Activated CD4-positive, alpha-beta T cell treated with anti-CD3 and anti-CD28 coated beads for 36 hours (primary cell): ENCODE data around the gene DNTTIP2. TPM values are rescaled to one million over a fixed set of nuclear protein-coding genes. Genes with fewer than 3 reads are reported as not detected.
"Not testable (repeated sequence)": the region's sequence is repeated elsewhere in the genome, so short reads cannot be mapped to it uniquely, and the experiment has no call there.

Source experiments
- ATAC-seq: fragments of 200-7000 bp; cut with Tn5 transposase; one replicate; pipeline ENCODE4 v1.10.0; 2021; ENCODE audit warnings: mild to moderate bottlenecking, moderate library complexity
- CTCF ChIA-PET: fragments of 350-600 bp; sonication (Branson Sonifier 250); formaldehyde crosslinking; loops from one replicate; lab custom pipeline; 2021; ENCODE audit warnings: antibody characterized with exemption; lab: Charles Lee
- POLR2A ChIA-PET: fragments of 350-600 bp; sonication (Branson Sonifier 250); formaldehyde crosslinking; loops from one replicate; lab custom pipeline; 2021; ENCODE audit warnings: antibody characterized with exemption, inconsistent platforms; lab: Charles Lee
- DNase-seq: peaks from one replicate; pipeline ENCODE4 v3.0.0-alpha.2; 2020
- H3K27ac Mint-ChIP-seq: one replicate; pipeline ENCODE4 v1.8.0; 2021; ENCODE audit warnings: mixed read lengths
- H3K27me3 Mint-ChIP-seq: one replicate; pipeline ENCODE4 v1.8.0; 2021; ENCODE audit warnings: mixed read lengths
- H3K36me3 Mint-ChIP-seq: one replicate; pipeline ENCODE4 v1.8.0; 2021; ENCODE audit warnings: low read depth, mixed read lengths
- H3K4me1 Mint-ChIP-seq: one replicate; pipeline ENCODE4 v1.8.0; 2021; ENCODE audit warnings: mixed read lengths
- H3K4me3 Mint-ChIP-seq: one replicate; pipeline ENCODE4 v1.8.0; 2021; ENCODE audit warnings: mild to moderate bottlenecking, moderate library complexity, mixed read lengths
- H3K9me3 Mint-ChIP-seq: one replicate; pipeline ENCODE4 v1.8.0; 2021; ENCODE audit warnings: low read depth, mixed read lengths
- intact Hi-C, 2 experiments: fragments of 100-400 bp; cut with DNase I in 1 of 2; cut with micrococcal nuclease in 1 of 2; formaldehyde crosslinking; loops; one replicate each; pipeline versions ENCODE4 v1.14.2 to v1.15.1; 2022 to 2024; cut with DNase I, micrococcal nuclease
- total RNA-seq, 2 experiments: library from RNA; stranded (reverse); gene quantifications; one replicate each; pipeline ENCODE4 v1.2.3, GENCODE V29; 2021

Gene DNTTIP2
- total RNA-seq, 2 experiments from 2014 or later: 82.8 to 84.9 TPM

DNA sequence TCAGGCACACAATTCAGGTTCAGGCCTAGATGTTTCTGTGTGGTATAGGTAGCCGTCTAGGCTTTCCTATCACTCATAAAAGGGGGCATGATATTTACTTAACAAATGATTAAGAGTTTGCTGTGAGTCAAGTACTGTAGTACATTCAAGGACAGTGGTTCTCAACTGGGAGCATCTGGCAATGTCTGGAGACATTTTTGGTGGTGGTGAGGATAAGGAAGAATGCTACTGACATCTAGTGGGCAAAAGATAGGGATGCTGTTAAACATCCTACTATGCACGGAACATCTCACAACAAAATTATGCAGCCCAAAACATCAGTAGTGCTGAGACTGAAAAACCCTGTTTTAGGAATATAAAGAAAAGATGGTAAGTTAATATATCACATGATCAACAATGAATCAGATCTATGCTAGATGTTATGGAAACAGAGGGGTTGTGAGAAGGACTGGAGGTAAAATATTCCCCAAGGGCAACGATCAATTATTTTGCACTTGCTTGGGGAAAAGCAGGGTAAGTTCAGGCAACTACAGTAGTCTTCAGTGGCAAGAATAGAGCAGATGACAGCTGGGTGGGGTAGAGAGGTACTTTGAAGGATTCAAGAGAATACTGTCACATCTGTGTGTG is 4.9 kb downstream of the DNTTIP2 start:
- ATAC-seq (peak; percentile 25), DNase-seq (no peak)
- peaks cover 39% of the 10 kb centered on the region for H3K4me1 Mint-ChIP-seq
- no peaks in the 10 kb centered on the region for H3K27me3 Mint-ChIP-seq
- CTCF ChIA-PET: interaction anchor here (0.6 to 1.4 kb wide), 5 partner anchors 36 to 961 kb away, joined by 3 to 6 read pairs (median 5); no protein-coding TSS in a partner anchor
- H3K4me3 Mint-ChIP-seq: no peak overlapping the region
- intact Hi-C loops: loop anchor here in 1 of 2 experiments (1.0 to 10.0 kb wide), 4 partner anchors 27 to 1039 kb away; partner anchors contain the start of gene RPL5
- H3K9me3 Mint-ChIP-seq: no peaks in the 10 kb centered on the region
- POLR2A ChIA-PET: interaction anchor here (0.6 kb wide), 1 partner anchor 79 kb away, joined by 3 read pairs; no protein-coding TSS in a partner anchor
- H3K27ac Mint-ChIP-seq: peak overlapping the region; percentile 59
- H3K36me3 Mint-ChIP-seq: peaks cover 66% of the 10 kb centered on the region

DNA sequence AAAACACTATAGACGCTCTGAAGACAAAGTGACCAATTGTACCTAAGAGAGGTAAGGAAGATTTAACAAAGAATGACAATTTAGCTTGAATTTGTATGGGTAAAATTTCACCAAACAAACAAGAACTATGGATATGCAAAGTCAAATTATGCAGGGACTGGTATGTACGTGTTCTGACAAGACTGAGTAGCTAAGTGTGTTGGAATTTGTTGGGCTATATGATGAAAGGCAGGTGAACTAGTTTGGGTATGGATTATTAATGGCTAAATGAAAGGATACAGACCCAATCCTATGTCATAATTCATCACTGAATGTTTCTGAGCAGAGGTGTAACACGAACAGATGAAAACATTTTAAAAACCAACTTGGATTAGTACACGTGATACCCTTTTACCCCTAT is 7.6 kb downstream of the DNTTIP2 start:
- peak overlapping the region; percentile 6 for H3K27ac Mint-ChIP-seq
- DNase-seq (no peak), ATAC-seq (no peak)
- ChIA-PET POLR2A (no interaction called here), CTCF (interaction anchor here (1.3 to 1.4 kb wide), 4 partner anchors 242 to 567 kb away, joined by 3 to 5 read pairs (median 4); no protein-coding TSS in a partner anchor)
- peaks cover 19% of the 10 kb centered on the region for H3K4me1 Mint-ChIP-seq
- no peak overlapping the region for H3K4me3 Mint-ChIP-seq
- intact Hi-C loops: loop anchor here in 1 of 2 experiments (10.0 kb wide), 1 partner anchor 1037 kb away; the partner anchor contains the start of gene RPL5
- H3K27me3 Mint-ChIP-seq: no peaks in the 10 kb centered on the region
- no peaks in the 10 kb centered on the region for H3K9me3 Mint-ChIP-seq
- H3K36me3 Mint-ChIP-seq: peaks cover 59% of the 10 kb centered on the region

DNA sequence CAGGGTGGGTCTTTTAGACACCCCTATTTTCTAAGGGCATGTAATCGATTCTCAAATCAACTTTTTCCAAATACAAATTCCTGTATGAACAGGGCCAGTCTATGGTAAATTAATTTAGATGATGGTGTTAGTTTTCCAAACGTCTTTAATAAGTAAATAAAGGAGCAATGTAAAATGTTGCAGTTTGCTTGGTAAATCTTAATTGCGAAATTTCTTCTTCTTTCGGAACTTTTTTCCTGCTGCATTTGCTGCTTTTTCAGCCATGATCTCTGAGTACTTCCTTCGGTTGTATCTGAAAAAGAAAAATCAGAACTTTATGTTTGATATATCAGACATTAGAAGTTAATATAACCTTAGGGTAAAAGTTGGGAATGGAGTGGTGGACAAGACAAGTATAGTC is 9.4 kb downstream of the DNTTIP2 start:
- ChIA-PET CTCF (interaction anchor here (0.6 to 0.7 kb wide), 2 partner anchors 239 to 241 kb away, joined by 3 read pairs; no protein-coding TSS in a partner anchor), POLR2A (no interaction called here)
- Mint-ChIP-seq H3K4me1 (peaks cover 8% of the 10 kb centered on the region), H3K36me3 (peaks cover 48% of the 10 kb centered on the region), H3K9me3 (no peaks in the 10 kb centered on the region), H3K4me3 (no peak overlapping the region), H3K27ac (no peak overlapping the region), H3K27me3 (no peaks in the 10 kb centered on the region)
- intact Hi-C loops: loop anchor here in 1 of 2 experiments (10.0 kb wide), 1 partner anchor 1035 kb away; the partner anchor contains the start of gene RPL5
- ATAC-seq (no peak), DNase-seq (no peak)

DNA sequence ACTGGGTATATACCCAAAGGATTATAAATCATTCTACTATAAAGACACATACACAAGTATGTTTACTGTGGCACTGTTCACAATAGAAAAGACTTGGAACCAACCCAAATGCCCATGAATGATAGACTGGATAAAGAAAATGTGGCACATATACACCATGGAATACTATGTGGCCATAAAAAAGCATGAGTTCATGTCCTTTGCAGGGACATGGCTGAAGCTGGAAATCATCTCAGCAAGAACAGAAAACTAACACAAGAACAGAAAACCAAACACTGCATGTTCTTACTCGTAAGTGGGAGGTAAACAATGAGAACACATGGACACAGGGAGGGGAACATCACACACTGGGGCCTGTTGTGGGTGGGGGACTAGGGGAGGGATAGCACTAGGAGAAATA is 10.5 kb downstream of the DNTTIP2 start:
- H3K4me3 Mint-ChIP-seq, POLR2A ChIA-PET, H3K4me1 Mint-ChIP-seq, ATAC-seq, DNase-seq, H3K9me3 Mint-ChIP-seq, intact Hi-C loops, H3K27me3 Mint-ChIP-seq: not testable (repeated sequence)
- peak overlapping the region; percentile 12 for H3K27ac Mint-ChIP-seq
- CTCF ChIA-PET: interaction anchor here (0.7 kb wide), 1 partner anchor 11 kb away, joined by 3 read pairs; no protein-coding TSS in a partner anchor
- peaks cover 40% of the 10 kb centered on the region for H3K36me3 Mint-ChIP-seq

DNA sequence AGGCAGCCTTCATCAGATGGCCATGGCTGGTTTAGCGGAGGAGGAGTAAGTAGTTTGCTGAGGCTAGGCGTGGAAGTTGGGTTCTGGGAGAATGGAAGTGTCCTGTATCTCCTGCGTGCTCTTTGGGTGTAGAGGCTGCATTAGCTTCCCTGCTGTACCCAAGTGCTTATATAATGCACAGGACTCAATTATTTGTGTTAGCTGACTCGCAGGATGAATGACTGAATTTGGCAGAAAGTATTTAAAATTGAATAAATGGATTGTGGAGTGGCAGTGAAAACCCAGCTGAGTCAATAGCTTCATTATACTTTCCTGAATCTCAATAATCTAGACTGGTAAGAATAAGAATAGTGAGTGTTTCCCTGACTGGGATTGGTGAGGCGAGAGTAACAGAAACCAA is 13.8 kb downstream of the DNTTIP2 start:
- H3K27me3 Mint-ChIP-seq: no peaks in the 10 kb centered on the region
- DNase-seq (no peak), ATAC-seq (no peak)
- H3K36me3 Mint-ChIP-seq: peaks cover 23% of the 10 kb centered on the region
- H3K4me1 Mint-ChIP-seq: no peaks in the 10 kb centered on the region
- no peak overlapping the region for H3K27ac Mint-ChIP-seq
- H3K4me3 Mint-ChIP-seq: no peak overlapping the region
- intact Hi-C loops: no loop called here
- CTCF ChIA-PET: no interaction called here
- H3K9me3 Mint-ChIP-seq: no peaks in the 10 kb centered on the region
- POLR2A ChIA-PET: no interaction called here

DNA sequence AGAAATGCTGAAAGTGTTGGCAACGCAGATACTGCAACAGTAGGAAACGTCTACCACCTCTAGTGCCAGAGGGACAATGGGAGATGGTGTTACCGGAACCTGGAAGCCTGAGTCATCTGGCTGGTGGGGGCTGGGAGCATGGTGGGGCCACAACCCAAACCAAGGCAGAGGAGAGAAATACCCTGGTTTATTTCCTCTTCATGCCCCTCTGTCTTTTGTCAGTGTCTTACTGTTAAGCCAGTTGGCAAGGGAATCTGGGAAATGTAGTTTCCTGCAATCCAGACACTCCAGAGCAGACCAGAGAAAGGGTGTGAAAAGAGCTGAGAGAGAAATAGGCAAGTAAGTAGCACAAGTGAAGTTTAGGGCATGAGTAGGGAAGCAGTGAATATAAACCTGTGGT is 14.8 kb downstream of the DNTTIP2 start:
- H3K4me1 Mint-ChIP-seq: no peaks in the 10 kb centered on the region
- H3K4me3 Mint-ChIP-seq: no peak overlapping the region
- ATAC-seq (no peak), DNase-seq (no peak)
- CTCF ChIA-PET: no interaction called here
- no peak overlapping the region for H3K27ac Mint-ChIP-seq
- no peaks in the 10 kb centered on the region for H3K9me3 Mint-ChIP-seq
- intact Hi-C loops: no loop called here
- POLR2A ChIA-PET: no interaction called here
- H3K27me3 Mint-ChIP-seq: peaks cover 3% of the 10 kb centered on the region
- peaks cover 16% of the 10 kb centered on the region for H3K36me3 Mint-ChIP-seq

DNA sequence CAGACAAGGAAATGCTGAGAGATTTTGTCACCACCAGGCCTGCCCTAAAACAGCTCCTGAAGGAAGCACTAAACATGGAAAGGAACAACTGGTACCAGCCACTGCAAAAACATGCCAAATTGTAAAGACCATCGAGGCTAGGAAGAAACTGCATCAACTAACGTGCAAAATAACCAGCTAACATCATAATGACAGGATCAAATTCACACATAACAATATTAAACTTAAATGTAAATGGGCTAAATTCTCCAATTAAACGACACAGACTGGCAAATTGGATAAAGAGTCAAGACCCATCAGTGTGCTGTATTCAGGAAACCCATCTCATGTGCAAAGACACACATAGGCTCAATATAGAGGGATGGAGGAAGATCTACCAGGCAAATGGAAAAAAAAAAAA is 21.4 kb downstream of the DNTTIP2 start:
- H3K36me3 Mint-ChIP-seq, POLR2A ChIA-PET, H3K27ac Mint-ChIP-seq, intact Hi-C loops, DNase-seq, H3K9me3 Mint-ChIP-seq, CTCF ChIA-PET, H3K4me1 Mint-ChIP-seq, H3K4me3 Mint-ChIP-seq, ATAC-seq: not testable (repeated sequence)
- peaks cover 14% of the 10 kb centered on the region for H3K27me3 Mint-ChIP-seq

DNA sequence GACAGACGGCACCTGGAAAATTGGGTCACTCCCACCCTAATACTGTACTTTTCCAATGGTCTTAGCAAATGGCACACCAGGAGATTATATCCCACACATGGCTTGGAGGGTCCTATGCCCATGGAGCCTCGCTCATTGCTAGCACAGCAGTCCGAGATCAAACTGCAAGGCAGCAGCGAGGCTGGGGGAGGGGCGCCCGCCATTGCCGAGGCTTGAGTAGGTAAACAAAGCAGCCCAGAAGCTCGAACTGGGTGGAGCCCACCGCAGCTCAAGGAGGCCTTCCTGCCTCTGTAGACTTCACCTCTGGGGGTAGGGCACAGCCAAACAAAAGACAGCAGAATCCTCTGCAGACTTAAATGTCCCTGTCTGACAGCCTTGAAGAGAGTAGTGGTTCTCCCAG is 23.0 kb downstream of the DNTTIP2 start:
- intact Hi-C loops, CTCF ChIA-PET, POLR2A ChIA-PET, H3K9me3 Mint-ChIP-seq, H3K4me1 Mint-ChIP-seq, ATAC-seq, DNase-seq, H3K36me3 Mint-ChIP-seq, H3K27ac Mint-ChIP-seq, H3K4me3 Mint-ChIP-seq: not testable (repeated sequence)
- peaks cover 14% of the 10 kb centered on the region for H3K27me3 Mint-ChIP-seq

DNA sequence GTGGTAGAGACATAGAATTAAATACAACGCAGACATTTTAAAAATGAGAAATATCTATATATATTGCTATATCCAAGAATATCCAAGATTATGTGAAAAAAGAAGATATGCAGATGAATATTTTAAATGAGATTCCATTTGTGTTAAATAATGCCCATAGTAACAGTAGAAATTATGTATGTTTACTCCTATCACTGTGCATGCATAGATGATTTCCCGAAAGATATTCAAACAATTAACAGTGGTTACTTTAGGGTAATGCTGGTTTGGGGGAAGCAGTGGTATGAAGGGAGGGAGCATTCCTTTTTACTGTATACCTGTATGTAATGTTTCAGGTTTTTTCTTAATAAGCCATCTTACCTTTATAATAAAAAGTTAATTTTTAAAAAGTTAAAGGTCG is 25.1 kb downstream of the DNTTIP2 start:
- DNase-seq (no peak), ATAC-seq (no peak)
- peaks cover 3% of the 10 kb centered on the region for H3K9me3 Mint-ChIP-seq
- POLR2A ChIA-PET: no interaction called here
- CTCF ChIA-PET: interaction anchor here (0.6 kb wide), 1 partner anchor 222 kb away, joined by 3 read pairs; no protein-coding TSS in a partner anchor
- H3K27ac Mint-ChIP-seq: no peak overlapping the region
- no peaks in the 10 kb centered on the region for H3K36me3 Mint-ChIP-seq
- H3K27me3 Mint-ChIP-seq: peaks cover 11% of the 10 kb centered on the region
- intact Hi-C loops: no loop called here
- no peak overlapping the region for H3K4me3 Mint-ChIP-seq
- H3K4me1 Mint-ChIP-seq: no peaks in the 10 kb centered on the region

DNA sequence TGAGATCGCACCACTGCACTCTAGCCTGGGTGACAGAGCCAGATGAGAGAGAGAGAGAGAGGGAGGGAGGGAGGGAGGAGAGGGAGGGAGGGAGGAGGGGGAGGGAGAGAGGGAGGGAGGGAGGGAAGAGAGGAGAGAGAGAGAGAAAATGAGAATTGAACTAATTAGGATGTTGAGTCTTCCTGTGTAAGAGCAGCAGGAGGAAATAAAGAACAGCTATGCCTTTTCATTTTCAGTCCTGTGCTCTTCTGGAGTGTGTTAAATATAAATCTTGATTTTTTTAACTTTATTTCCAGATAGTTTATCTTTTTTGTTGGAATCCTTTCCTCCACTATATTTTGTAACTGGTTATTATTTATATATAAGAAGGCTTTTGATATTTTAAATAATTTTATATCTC is 27.1 kb downstream of the DNTTIP2 start:
- no peak for ATAC-seq
- no peak overlapping the region for H3K27ac Mint-ChIP-seq
- H3K36me3 Mint-ChIP-seq: peaks cover 3% of the 10 kb centered on the region
- POLR2A ChIA-PET: no interaction called here
- DNase-seq: no peak
- peaks cover 3% of the 10 kb centered on the region for H3K9me3 Mint-ChIP-seq
- intact Hi-C loops: no loop called here
- H3K4me1 Mint-ChIP-seq: peaks cover 4% of the 10 kb centered on the region
- no peak overlapping the region for H3K4me3 Mint-ChIP-seq
- CTCF ChIA-PET: interaction anchor here (0.6 to 1.0 kb wide), 4 partner anchors 26 to 232 kb away, joined by 3 read pairs; no protein-coding TSS in a partner anchor
- H3K27me3 Mint-ChIP-seq: peaks cover 11% of the 10 kb centered on the region

DNA sequence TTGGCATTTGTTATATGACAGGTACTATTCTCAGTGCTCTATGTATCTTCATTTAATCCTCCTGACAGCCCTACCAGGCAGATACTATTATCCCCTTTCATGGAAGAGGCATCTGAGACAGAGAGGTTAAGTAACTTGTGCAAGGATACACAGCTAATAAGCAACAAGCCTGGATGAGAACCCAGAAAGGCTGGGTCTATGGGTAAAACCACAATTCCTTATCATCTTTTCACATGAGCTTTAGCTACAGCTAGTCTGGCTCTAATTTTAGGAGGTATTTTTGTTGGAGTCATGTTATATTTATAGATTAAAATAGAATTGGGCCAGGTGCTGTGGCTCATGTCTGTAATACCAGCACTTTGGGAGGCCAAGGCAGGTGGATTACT is 27.7 kb downstream of the DNTTIP2 start:
- H3K9me3 Mint-ChIP-seq: peaks cover 3% of the 10 kb centered on the region
- POLR2A ChIA-PET: no interaction called here
- no peak overlapping the region for H3K4me3 Mint-ChIP-seq
- intact Hi-C loops: no loop called here
- ATAC-seq (no peak), DNase-seq (no peak)
- peaks cover 4% of the 10 kb centered on the region for H3K4me1 Mint-ChIP-seq
- no peak overlapping the region for H3K27ac Mint-ChIP-seq
- H3K27me3 Mint-ChIP-seq: peaks cover 11% of the 10 kb centered on the region
- CTCF ChIA-PET: interaction anchor here (0.6 to 1.1 kb wide), 7 partner anchors 12 to 404 kb away, joined by 3 read pairs; no protein-coding TSS in a partner anchor
- peaks cover 3% of the 10 kb centered on the region for H3K36me3 Mint-ChIP-seq
